Middle frontal gyrus (tissue), 1 donor: ENCODE measurements around the gene ULK2.
"Not testable (repeated sequence)": the region's sequence is repeated elsewhere in the genome, so short reads cannot be mapped to it uniquely, and the experiment has no call there.

Source experiments
- DNase-seq: peaks from one replicate; pipeline ENCODE4 v3.0.0-alpha.2; 2015; ENCODE audit warnings: low spot score; ENCODE audit errors: extremely low spot score

Gene ULK2

GRCh38 chr17:19867079-19867328 lies 732 bp downstream of the ULK2 start:
- peak; percentile 43 for DNase-seq

- DNase-seq = no peak
Observed at GRCh38 chr17:19865021-19865420, 2.7 kb downstream of the ULK2 start.

GRCh38 chr17:19860647-19861177 lies 7.0 kb downstream of the ULK2 start:
- not testable (repeated sequence) for DNase-seq

GRCh38 chr17:19857640-19858039 lies 10.1 kb downstream of the ULK2 start:
- DNase-seq = no peak

GRCh38 chr17:19833914-19834313 lies 33.8 kb downstream of the ULK2 start:
- no peak for DNase-seq

GRCh38 chr17:19830061-19830460 lies 37.7 kb downstream of the ULK2 start:
- DNase-seq = no peak

GRCh38 chr17:19812407-19812806 lies 55.3 kb downstream of the ULK2 start:
- no peak for DNase-seq

- no peak for DNase-seq
Observed at GRCh38 chr17:19805006-19805405, 62.7 kb downstream of the ULK2 start.

GRCh38 chr17:19800571-19800970 lies 67.2 kb downstream of the ULK2 start:
- no peak for DNase-seq

GRCh38 chr17:19799796-19800195 lies 67.9 kb downstream of the ULK2 start:
- no peak for DNase-seq

- no peak for DNase-seq
Observed at GRCh38 chr17:19796457-19796856, 71.3 kb downstream of the ULK2 start.

GRCh38 chr17:19791918-19792550 lies 75.7 kb downstream of the ULK2 start:
- no peak for DNase-seq

GRCh38 chr17:19787733-19788357 lies 79.9 kb downstream of the ULK2 start:
- DNase-seq = no peak

- no peak for DNase-seq
Observed at GRCh38 chr17:19785854-19786253, 81.9 kb downstream of the ULK2 start.

GRCh38 chr17:19781488-19782458 lies 86.0 kb downstream of the ULK2 start:
- DNase-seq = no peak

GRCh38 chr17:19780846-19781245 lies 86.9 kb downstream of the ULK2 start:
- DNase-seq = no peak

- no peak for DNase-seq
Observed at GRCh38 chr17:19773534-19773933, 94.2 kb downstream of the ULK2 start.

GRCh38 chr17:19771971-19772630 lies 95.6 kb downstream of the ULK2 start:
- no peak for DNase-seq

- no peak for DNase-seq
Observed at GRCh38 chr17:19770985-19771735, 96.6 kb downstream of the ULK2 start.

- no peak for DNase-seq
Observed at GRCh38 chr17:19769946-19770652, 97.6 kb downstream of the ULK2 start.
